Ammon's horn (tissue), 1 donor: ENCODE data around the gene BCL6.

ENCODE experiments used
- DNase-seq: peaks from one replicate; pipeline ENCODE4 v3.0.0-alpha.2; 2016; ENCODE audit warnings: low spot score

BCL6 gene

DNA sequence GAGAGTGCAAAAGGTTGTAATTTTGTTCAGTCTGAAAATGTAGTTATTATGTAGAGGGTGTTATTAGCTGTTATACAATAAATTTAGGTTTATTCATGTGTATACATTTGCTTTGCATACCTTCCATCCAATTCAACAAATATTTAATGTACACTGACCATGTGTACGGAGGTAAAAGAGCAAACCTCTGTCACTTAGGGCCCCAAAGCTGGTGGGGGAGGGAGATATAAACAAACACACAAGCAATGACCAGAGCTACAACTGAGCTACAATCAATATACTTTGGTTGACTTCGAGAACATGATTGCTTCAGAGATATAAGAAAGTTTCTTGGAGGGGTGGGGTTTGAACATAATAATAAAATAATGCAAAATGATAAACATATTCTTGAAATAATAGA lies 17.5 kb upstream of the BCL6 start:
- DNase-seq: no peak

DNA sequence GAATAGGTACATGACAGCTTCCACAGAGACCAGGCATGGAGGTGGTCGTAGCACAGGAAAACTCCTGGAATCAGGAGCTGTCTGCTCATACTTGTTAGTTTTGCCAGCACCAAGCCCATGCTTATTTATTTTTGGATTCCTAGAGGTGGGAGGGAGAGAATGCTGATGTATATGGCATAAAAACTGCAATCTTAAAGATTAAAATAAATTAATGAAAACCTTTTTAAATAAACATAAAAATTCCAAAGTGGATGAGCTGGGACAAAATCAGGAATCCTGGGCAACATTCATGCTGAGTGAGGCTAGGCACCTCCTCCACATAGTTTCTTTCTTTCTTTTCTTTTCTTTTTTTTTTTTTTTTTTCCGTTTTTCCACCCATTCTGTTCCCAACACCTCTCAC lies 14.3 kb upstream of the BCL6 start:
- no peak for DNase-seq

DNA sequence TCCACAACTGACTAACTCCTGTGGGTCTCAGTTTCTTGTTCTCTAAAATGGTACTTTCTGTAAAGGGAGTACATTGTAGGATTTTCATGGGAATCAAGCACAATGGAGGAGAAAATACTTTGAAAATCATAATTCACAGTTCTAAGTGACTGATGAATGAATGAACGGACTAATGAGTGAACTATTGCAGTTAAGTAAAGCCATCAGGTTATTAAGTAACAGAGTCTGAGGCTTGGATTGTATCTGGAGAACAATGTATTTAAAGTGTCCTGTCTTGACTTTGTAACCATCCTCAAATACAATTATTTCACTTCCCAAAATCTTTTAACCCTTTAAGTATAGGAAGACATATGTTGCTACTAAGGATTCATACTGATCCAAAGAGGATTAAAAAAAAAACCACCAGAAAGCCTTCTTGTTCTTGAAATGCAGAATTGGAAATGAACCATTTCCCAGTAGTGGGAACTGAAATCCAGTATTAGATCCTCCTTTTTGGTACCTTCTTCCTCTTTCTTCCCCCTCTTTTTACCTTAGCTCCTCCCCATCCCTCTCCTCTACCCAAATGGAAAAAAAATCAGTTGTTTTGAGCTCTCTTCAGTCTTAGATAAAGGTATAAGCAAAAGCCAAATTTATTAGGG lies 13.2 kb upstream of the BCL6 start:
- no peak for DNase-seq

DNA sequence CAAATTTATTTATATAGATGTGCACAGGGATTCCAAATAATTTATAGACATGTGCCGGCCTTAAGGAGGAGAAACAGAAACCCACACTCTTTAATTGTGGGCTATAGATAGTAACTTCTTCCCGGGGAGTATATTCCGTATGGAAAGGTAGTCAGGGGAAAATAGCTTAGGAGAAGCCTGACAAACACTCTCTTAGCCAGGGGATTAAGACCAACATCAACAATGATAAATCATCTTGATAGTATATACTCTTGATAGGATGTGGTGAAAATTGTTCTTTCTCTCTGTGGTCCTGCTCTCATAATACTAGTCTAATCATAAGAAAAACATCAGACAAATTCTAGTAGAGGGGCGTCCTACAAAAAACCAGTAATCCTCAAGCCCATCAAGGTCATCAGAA lies 8.2 kb upstream of the BCL6 start:
- no peak for DNase-seq

DNA sequence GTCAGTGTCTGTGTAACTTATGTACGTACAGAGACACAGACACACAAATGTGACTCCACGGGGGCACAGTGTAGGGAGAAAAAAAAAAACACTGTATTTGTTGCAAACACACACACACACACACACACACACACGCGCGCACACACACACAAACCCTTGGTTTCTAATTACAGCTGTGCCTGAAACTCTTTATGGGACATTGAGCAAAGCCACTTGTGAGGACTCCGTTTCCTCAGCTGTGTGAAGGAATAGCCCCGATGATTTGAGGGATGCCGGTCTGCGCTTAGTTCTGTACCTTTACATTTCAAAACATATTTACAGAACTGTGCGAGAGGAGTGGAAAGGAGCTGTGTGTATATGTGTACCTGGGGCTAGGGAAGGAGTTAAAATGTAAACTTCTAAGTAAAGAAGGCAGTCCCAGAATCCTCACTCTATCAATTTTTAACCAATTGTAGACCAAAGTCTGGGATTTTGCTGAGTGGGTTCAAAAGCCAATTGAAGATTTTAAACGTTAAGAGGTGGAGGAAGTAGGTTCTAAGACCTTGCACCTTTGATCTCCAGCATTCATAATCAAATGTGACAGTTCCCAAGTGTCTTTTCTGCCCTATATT lies 5.3 kb upstream of the BCL6 start:
- DNase-seq: no peak

DNA sequence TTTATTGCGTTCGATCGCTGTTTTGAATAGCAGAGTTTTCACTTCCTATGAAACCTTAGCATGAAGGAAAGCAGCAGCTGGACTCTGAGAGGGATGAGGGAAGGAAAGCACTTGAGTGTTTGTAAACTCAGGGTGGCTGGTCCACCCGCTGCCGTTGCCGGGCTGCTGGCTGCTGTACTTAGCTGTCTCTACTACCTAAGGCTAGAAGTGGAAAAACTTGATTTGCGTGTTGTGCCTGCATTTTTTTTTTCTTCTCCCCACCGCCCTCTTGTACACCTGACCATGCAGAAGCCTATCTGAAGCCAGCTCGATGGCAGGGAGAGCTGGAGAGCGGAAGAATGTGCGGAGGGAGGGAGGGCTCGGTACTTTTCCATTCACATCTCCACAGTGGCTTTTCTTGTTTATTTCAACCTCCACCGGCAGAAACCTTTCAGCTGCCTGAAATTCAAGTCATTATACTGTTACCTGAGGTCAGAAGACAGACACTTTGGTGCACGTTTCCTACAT lies 4.8 kb upstream of the BCL6 start:
- DNase-seq: peak; percentile 40

DNA sequence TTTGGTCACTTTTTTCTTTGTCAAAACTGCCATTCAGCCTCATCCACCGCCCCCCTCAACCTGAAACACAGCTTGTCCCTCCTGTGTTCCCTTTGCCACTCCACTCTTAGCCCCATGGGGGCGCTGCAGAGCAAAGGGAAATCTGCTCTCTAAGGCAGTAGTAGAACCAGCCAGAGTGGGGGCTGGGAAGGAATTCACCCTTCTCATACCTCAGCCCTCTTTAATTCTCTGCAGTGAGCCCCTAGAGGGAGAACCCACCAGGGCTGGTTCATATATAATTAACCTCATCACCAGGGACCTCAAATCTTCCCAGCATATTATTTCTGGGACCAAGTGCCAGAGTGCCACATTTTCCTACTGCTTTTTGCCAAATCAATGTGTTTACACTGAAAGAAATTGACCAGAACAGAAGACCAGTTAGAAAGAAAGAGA lies 2.8 kb upstream of the BCL6 start:
- peak; percentile 92 for DNase-seq

DNA sequence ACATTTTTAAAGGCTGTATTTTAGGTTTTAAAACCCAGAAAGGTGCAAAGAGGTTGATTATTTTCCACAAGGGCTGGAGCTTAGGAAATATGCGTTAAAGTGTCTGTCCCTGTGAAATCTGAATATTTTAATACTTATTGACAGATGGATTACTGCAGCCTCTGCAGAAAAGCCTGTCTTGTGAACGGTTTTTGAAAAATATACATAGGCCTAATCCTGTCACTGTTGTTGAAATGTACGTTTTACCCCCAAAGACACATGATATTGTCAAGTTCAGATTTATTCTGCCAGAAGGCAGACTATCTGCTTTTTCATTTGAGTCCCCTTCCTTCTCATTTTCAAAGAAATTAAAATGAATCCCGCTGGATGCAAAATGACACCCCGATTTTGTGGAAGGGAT lies 2.2 kb upstream of the BCL6 start:
- DNase-seq: no peak

DNA sequence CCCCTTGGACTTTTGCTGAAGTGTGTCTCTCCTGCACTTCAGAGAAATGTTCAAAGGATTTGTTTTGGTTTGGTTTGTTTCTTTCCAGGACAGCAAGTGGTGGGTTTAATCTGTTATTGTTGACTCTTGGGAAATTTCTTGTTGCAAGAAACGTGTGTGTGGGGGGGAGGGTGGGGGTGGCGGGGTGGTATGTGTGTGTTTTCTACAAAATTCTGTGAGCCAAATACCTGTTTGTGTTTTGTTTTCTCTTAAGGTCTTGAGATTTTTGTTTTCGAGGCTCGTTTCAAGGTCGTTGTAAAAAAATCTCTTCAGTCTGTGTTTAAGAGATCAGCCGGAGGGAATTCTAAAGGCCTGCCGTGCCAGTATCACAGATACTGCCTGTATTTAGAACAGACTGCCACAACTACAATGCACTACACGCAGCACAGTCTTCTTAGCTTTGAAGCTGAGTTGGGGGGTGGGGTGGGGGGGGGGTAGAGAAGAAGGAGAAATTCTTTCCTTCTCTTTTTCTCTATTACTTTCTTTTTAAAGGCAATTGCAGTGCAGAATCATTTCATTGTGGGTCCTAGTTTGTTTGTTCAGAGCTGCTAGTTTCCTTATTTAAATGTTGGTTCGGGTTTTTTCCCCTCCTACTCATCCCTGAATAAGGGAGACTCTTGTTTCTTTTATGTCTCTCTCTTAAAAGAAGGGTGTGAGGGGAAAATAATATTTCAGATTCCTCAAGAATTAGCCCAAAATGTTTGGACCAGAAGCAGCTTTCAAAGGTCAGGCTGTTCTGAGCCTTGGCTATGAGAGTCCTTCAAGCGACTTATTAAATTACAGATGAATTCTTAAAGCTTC lies 1.4 kb upstream of the BCL6 start:
- peak; percentile 50 for DNase-seq

DNA sequence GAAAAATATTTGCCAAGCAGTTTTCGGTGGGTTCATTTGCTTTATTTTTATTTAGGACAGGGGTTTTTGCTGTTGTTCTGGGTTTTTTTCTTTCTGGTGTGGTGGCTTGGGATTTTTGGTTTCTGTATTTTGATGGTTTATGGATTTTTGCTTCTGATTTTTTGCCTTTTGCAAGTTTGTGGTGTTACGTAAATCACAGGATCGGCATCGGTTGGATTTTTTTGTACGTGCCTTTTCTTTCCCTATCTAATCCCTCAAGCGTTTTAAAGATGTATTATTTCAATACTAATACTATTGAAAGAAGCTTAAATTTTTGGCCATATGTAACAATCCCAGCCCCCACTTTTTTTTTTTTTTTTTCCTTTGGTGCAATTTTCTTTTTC lies 782 bp upstream of the BCL6 start:
- DNase-seq: no peak

DNA sequence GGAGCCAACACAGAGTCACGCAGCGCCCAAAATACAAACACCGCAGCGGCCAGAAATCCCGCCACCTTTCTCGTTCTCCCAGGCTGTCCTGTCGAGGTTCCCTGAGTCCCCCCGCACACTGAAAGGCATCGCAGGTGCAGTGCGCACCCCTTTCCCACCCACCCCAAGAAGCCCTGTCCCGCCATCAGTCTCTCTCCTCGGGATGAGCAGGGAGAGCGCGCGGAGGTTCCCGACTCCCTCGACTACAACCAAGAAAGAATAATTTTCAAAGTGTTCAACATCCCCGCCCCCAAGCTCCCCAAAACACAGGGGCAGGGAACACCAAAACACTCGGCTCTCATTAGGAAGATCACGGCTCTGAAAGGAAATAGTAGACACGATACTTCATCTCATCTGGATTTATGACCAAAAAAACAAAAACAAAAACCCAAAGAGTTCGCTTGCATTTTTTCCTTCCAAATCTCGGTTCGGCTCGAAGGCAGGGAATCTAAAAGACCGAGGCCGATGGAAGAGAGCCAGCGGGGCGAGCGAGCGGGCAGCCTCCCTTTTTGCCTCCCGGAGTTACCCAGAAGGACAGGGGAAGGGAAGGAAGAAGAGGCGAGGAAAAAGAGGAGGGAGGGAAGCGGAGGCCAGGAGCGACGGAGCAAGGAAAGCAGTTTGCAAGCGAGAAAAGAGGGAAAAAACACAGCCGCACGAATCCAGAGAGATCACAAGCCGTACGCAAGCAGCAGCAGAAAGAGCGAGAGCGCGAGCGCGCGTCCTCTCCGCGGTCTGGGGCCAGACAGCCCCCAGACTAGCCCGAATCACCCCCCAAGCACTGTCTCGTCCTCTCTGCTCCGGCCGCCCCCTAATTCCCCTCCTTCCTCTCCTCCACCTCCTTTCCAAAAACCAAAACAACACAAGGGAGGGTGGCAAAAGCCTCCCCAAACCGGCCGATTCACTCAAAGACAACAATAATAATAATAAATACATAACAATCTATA lies 808 bp downstream of the BCL6 start:
- DNase-seq: peak; percentile 77

DNA sequence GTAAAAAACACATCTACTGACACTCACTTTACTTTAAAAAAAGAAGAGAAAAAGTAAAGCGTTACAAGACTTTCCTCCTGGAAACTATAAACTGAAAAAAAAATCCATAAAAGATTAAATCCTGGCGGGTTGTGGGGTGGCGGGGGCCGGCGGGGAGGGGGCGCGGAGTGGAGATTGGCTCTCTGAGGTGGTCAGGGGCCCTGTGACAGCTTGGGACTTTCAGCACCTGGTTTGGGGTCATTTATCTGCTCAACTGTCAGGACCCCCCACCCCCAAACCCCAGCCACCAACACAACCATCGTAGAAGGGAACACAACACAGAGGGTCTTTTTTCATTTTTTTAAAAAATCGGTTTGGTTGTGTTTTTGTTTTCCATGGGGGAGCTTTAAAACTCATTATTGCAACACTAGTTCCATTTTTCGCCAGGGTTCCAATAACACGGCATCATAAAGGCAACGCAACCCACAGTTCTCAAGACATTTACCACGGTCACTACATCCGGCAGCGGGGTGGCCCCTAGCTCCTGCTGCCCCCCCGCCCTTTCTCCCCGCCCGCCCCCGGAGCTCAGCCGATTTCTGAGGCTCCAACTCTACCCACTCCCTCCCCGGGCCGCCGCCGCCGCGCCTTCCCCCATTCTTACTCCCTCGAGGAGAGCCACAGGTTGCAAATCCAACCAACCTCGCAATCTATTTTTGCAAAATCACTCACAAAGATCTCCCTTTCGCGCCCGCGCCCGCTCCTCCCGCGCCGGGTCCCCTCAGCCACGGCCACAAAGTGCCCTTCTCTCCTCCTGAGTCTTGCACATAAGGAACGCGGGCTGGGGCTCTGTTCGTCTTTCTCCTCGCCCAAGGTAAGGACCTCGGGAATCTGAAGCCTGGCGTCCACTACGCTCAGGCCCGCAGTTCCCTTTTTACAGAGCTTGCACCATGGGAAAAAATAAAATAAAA lies 1.8 kb downstream of the BCL6 start:
- peak; percentile 48 for DNase-seq

DNA sequence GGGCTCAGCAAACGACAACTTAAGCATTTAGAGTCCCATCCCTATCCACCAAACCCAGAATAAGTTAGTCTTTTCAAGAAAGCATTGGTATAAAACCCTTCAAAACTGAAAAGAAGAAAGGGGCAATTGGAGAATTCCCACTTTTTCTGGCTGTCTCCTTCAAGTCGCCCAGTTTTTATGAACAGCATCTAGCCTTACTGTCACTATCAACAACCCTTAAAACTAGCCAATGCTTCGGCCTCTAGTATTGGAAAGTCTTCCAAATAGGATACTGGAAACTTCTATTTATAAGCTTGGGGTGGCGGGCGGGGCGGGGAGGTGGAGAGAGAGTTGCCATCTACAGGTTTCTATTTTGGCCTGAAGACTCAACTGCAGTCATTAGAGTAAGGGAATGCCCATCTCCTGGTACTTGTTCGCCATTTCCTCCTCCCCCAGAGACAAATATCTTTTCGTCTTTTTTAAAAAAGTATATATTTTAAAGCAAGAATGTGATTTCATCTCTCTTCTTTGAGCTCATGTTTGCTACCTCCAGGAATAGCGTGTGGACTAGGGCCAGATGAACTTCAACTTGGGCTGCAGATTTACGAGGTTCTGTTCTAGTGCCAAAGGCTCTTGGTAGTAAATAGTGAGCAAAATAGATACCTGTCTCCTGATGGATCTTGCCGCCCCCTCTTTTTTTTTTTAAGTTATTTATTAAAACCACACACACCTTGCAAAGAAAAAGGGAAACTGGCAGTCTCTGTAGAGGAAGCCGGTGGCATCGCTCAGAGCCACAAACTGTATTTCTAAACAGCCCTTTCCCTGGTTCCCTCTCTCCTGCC lies 2.7 kb downstream of the BCL6 start:
- peak; percentile 33 for DNase-seq

DNA sequence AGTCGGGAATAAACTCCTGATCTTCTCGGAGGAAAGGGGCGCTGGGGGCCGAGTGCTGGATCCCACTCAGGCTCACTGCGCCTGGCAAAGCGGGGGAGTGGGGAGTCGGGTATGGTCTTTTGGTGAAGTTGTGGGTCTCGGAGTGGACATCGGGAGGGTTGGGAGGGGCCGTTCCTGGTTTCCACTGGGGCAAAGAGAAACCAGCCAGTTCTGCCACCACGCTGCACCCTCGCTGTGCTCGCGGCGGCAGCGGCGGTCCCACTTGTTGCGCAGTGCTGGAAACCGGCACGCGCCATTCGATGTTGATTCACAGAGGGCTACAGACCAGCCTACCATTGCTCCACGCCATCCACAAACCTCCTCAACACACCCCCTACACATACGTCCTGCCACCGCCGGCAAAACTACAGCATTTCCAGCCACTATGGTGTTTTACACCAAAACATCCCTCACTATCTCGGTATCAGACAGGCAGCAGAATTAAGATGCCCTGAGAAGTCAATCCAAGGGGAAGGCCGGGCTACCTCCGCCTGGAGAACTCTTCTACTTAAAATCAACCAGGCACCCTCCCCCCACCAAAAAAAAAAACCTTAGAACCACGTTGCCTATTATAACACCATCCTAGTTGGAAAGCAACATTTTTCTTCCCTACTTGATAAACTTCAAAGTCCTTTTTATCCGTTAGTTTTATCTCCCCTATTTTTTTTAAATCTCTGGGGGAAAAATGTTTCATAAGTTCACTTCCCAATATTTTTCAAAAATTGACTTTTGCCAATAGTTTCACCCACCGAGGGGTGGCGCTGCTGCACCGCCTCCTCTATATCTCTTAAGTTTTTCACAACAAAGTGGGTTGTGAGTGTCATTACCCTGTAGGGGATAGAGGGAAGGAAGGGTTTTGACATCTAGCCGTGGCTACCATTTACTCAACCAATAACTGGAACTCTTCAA lies 3.6 kb downstream of the BCL6 start:
- peak; percentile 78 for DNase-seq

DNA sequence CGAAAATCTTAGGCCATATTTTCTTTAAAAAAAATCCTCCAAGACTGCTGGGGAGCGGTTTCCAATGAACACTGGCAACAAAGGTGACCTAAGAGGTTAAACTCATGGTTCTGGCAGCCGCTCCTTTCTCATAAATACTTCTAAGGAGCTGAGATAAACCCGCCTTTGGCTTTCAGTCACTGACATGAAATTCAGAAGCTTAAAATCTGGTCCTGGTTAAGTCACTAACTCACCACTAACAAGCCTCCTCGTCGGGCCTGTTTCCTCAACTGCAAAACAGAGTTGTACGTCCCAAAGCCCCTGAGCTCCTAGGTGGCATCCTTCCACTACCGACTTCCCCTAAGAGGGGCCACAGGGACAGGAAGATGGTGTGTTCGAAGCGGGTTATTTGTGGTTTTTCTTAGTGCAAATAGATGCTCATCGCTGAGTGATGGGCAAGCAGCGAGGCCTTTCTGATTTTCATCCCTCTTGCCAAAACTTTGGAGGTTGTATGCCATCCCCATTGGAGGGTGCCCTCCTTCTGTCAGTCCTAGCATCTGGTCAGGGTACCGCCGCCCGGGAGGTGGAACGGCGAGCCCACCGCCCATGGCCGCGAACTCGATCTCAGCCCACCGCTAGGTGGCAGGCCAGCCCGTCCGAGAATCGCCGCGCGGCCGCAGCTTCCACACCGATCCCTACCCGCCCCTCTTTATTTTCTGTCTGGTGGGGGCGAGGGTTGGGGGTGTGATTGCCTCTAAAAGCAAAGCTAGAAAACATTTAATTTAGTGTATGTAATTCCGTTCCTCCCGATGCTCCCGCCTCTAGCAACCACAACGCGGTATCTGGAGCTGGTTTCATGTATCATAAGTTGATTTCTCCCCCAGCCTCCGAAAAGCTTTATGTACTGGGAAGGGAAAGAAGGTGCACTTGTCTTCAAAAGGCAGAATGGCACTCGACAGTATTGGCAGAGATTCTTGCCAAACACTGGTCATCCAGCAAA lies 4.6 kb downstream of the BCL6 start:
- DNase-seq: peak; percentile 78

DNA sequence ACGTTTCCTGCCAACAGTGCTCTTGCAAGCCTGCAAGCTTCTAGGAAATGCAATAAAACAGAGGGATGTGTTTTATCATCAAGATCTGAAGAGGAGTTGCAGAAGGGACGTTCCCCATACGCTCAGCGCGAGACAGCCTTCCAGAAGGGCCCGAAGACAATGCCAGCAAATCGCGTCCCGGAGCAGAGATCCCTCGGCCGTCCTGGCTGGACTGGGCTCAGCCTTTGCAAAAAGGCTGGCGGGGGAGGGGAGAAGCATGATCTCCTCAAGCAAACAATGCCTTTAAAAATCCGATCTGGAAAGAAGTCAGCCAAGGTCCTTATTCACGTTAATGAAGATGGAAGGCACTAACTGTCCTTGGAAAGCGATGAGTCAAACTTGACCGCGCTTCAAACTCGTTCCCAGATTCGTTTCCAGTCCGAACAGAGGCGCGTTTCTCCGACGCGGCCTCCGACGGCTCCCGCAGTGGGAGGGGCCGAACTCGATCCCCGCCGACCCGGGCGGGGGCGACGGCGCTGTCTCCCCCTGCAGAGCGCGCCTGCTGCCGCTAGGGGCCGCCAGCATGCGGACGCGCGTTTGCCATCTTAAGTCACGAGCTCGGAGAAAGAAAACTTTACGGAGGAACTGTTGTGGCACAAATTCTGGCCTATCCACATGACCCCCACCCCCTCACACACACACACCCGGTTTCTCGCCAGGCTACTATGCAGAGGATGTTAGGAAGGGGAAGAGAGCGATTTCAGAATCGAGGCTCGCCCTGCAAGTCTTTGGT lies 5.5 kb downstream of the BCL6 start:
- DNase-seq: peak; percentile 83
